Measurements from ENCODE around the gene FAM3A.

GRCh38 chrX:154546354-154547244 lies 30.6 kb upstream of the FAM3A start, which contains the start of gene G6PD:
- TF ChIP-seq CTCF (conservative IDR thresholded peaks at IDR 0.05 in 1 of 2, IDR thresholded peaks at IDR 0.05 in 1 of 2; ENCODE audit: low read depth in 1 of 2, low read length in 2 of 2) (no peak), EZH2 (IDR thresholded peaks at IDR 0.05; ENCODE audit: low read length, missing control alignments) (no peak)
